Osteocyte (in vitro differentiated cells): ENCODE results near the gene TLK2. TPM values are rescaled to one million over a fixed set of nuclear protein-coding genes. Genes with fewer than 3 reads are reported as not detected.
"Not testable (repeated sequence)": the region's sequence is repeated elsewhere in the genome, so short reads cannot be mapped to it uniquely, and the experiment has no call there.

Experiments used
- DNase-seq: peaks from one replicate; pipeline ENCODE4 v3.0.0; 2021; ENCODE audit warnings: mixed read lengths; ENCODE audit not compliant: unreplicated experiment; ENCODE audit errors: extremely low spot score
- H3K27ac Mint-ChIP-seq: one replicate; pipeline ENCODE4 v1.8.0; 2021; ENCODE audit warnings: mild to moderate bottlenecking, mixed read lengths; ENCODE audit not compliant: unreplicated experiment
- H3K27me3 Mint-ChIP-seq: one replicate; pipeline ENCODE4 v1.8.0; 2021; ENCODE audit warnings: mixed read lengths; ENCODE audit not compliant: unreplicated experiment
- H3K36me3 Mint-ChIP-seq: one replicate; pipeline ENCODE4 v1.8.0; 2021; ENCODE audit warnings: mixed read lengths; ENCODE audit not compliant: unreplicated experiment
- H3K4me1 Mint-ChIP-seq: one replicate; pipeline ENCODE4 v1.8.0; 2021; ENCODE audit warnings: mixed read lengths; ENCODE audit not compliant: unreplicated experiment
- H3K4me3 Mint-ChIP-seq: one replicate; pipeline ENCODE4 v1.8.0; 2021; ENCODE audit warnings: mild to moderate bottlenecking, moderate library complexity, mixed read lengths; ENCODE audit not compliant: unreplicated experiment
- H3K9me3 Mint-ChIP-seq: one replicate; pipeline ENCODE4 v1.8.0; 2021; ENCODE audit warnings: mixed read lengths; ENCODE audit not compliant: unreplicated experiment
- total RNA-seq: library from RNA; stranded (reverse); gene quantifications from 2 replicates; pipeline ENCODE4 v1.2.1, GENCODE V29; 2021
- TF ChIP-seq, protein P1 (sequence below): fragments of 200-600 bp; sonication (generic); IDR thresholded peaks from 2 replicates; pipeline ENCODE4 v1.5.0; 2021; ENCODE audit warnings: antibody characterized with exemption, mild to moderate bottlenecking, moderate library complexity

TLK2 gene
- total RNA-seq, 1 donor from 2014 or later = 51.9 TPM

DNA sequence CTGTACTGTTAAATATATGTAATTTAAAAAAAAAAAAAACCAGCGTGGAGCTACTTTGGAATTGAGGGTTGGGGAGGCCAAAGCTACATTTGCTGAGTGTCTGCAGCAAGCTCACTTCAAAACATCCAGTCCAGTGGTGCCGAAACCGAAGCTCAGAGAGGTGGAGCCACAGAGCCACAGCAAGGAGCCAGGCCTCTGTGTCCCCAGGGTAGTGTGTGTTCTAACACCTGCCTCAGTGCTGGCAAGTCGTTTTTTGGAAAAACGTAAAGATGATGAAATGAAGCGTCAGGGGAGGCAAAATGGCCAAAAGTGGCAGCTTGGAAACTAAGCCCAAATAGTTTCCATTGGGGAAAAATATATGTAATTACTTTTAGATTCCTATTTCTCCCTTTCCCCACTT is 112.7 kb downstream of the TLK2 start:
- H3K27me3 Mint-ChIP-seq = no peaks in the 10 kb centered on the region
- peaks cover 18% of the 10 kb centered on the region for H3K4me1 Mint-ChIP-seq
- H3K36me3 Mint-ChIP-seq = peaks cover 28% of the 10 kb centered on the region
- H3K27ac Mint-ChIP-seq = peak overlapping the region; percentile 57
- H3K4me3 Mint-ChIP-seq = no peak overlapping the region
- DNase-seq = no peak
- TF ChIP-seq, protein P1, sequence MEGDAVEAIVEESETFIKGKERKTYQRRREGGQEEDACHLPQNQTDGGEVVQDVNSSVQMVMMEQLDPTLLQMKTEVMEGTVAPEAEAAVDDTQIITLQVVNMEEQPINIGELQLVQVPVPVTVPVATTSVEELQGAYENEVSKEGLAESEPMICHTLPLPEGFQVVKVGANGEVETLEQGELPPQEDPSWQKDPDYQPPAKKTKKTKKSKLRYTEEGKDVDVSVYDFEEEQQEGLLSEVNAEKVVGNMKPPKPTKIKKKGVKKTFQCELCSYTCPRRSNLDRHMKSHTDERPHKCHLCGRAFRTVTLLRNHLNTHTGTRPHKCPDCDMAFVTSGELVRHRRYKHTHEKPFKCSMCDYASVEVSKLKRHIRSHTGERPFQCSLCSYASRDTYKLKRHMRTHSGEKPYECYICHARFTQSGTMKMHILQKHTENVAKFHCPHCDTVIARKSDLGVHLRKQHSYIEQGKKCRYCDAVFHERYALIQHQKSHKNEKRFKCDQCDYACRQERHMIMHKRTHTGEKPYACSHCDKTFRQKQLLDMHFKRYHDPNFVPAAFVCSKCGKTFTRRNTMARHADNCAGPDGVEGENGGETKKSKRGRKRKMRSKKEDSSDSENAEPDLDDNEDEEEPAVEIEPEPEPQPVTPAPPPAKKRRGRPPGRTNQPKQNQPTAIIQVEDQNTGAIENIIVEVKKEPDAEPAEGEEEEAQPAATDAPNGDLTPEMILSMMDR = no peak
- no peaks in the 10 kb centered on the region for H3K9me3 Mint-ChIP-seq

DNA sequence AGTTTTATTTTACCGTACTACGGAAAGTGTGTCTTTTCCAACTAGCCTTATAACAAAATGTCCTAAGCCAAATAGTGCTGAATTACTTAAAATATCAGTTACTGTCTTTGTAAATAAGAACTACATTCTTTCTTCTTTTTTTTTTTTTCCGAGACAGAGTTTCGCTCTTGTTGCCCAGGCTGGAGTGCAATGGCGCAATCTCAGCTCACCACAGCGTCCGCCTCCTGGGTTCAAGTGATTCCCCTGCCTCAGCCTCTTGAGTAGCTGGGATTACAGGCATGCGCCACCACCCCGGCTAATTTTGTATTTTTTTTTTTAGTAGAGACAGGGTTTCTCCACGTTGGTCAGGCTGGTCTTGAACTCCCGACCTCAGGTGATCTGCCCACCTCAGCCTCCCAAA is 113.2 kb downstream of the TLK2 start:
- H3K27me3 Mint-ChIP-seq, DNase-seq, H3K9me3 Mint-ChIP-seq, H3K4me3 Mint-ChIP-seq: not testable (repeated sequence)
- Mint-ChIP-seq H3K27ac (peak overlapping the region; percentile 57), H3K4me1 (peaks cover 18% of the 10 kb centered on the region), H3K36me3 (peaks cover 32% of the 10 kb centered on the region)

DNA sequence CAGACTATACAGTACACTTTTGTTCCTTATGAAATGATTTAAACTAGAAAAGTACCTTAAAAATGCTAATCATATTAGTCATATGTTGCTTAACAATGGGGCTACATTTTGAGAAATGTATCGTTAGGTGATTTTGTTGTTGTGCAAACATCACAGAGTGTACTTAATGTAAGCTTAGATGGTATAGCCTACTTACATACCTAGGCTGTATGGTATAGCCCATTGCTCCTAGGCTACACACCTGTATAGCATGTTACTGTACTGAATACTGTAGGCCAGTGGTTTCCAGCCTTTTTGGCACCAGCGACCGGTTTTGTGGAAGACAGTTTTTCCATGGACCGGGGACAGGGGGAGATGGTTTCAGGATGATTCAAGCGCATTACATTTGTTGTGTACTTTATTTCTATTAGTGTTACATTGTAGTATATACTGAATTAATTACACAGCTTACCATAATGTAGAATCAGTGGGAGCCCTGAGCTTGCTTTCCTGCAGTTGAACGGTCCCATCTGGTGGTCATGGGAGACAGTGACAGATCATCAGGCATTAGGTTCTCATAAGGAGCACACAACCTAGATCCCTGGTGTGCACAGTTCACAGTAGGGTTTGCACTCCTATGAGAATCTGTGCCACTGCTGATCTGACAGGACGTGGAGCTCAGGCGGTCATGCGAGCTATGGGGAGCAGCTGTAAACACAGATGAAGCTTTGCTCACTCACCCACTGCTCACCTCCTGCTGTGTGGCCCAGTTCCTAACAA is 113.9 kb downstream of the TLK2 start:
- Mint-ChIP-seq H3K36me3 (peaks cover 35% of the 10 kb centered on the region), H3K4me1 (peaks cover 19% of the 10 kb centered on the region), H3K27ac (peak overlapping the region; percentile 63), H3K9me3 (peaks cover 6% of the 10 kb centered on the region), H3K27me3 (no peaks in the 10 kb centered on the region), H3K4me3 (no peak overlapping the region)
- TF ChIP-seq, protein P1 = peak; percentile 43
- no peak for DNase-seq

DNA sequence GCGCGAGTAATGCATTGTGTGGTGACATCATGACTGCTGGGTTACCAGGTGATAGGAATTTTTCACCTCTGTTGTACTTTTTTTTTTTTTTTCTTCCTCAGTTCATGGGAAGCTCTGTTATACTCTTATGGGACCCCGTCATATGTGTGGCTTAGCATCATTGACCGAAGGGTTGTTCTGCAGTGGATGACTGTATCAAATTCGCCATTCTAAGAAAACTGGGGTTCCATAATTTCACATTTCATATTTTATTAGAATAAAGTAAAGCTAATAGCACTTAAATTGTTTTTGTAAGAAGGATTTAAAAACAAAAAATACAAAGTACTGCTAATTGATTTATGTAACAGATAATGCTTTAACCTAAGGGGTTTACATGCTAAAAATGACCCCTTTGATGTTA is 116.9 kb downstream of the TLK2 start:
- H3K36me3 Mint-ChIP-seq = peaks cover 42% of the 10 kb centered on the region
- no peak overlapping the region for H3K27ac Mint-ChIP-seq
- no peaks in the 10 kb centered on the region for H3K27me3 Mint-ChIP-seq
- no peak overlapping the region for H3K4me3 Mint-ChIP-seq
- no peak for DNase-seq
- H3K4me1 Mint-ChIP-seq = peaks cover 31% of the 10 kb centered on the region
- TF ChIP-seq, protein P1 = no peak
- peaks cover 6% of the 10 kb centered on the region for H3K9me3 Mint-ChIP-seq

DNA sequence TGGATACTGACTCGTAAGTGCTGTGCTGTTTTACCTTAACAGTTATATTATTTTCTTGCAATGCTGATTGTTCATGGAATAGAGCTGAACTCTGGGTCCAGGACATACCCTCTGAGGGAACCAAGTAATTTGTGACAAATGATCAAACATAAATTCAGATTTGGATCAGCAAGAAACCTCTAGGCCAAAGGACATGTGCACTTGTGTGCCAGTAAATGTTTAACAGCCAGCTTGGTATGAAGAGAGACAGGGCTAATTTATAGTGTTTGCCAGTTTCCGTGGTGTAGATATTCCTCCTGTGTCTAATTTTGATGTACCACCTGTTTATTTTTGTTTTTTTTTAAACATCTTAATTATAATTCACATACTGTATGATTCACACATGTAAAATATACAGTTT is 118.0 kb downstream of the TLK2 start:
- H3K4me3 Mint-ChIP-seq = no peak overlapping the region
- no peak for DNase-seq
- peaks cover 47% of the 10 kb centered on the region for H3K36me3 Mint-ChIP-seq
- peaks cover 6% of the 10 kb centered on the region for H3K9me3 Mint-ChIP-seq
- TF ChIP-seq, protein P1 = no peak
- H3K27ac Mint-ChIP-seq = no peak overlapping the region
- peaks cover 28% of the 10 kb centered on the region for H3K4me1 Mint-ChIP-seq
- H3K27me3 Mint-ChIP-seq = no peaks in the 10 kb centered on the region
